Activated naive CD8-positive, alpha-beta T cell treated with anti-CD3 and anti-CD28 coated beads for 36 hours (primary cell): ENCODE data around the gene GDPD5. TPM values are rescaled to one million over a fixed set of nuclear protein-coding genes. Genes with fewer than 3 reads are reported as not detected.

Experiments
- DNase-seq: peaks from one replicate; pipeline ENCODE4 v3.0.0; 2021
- H3K27ac Mint-ChIP-seq: one replicate; pipeline ENCODE4 v1.8.0; 2022; ENCODE audit warnings: mild to moderate bottlenecking, moderate library complexity, mixed read lengths
- H3K27me3 Mint-ChIP-seq: one replicate; pipeline ENCODE4 v1.8.0; 2022; ENCODE audit warnings: mild to moderate bottlenecking, mixed read lengths
- H3K36me3 Mint-ChIP-seq: one replicate; pipeline ENCODE4 v1.8.0; 2021; ENCODE audit warnings: mild to moderate bottlenecking, mixed read lengths
- H3K4me1 Mint-ChIP-seq: one replicate; pipeline ENCODE4 v1.8.0; 2021; ENCODE audit warnings: mixed read lengths
- H3K4me3 Mint-ChIP-seq: one replicate; pipeline ENCODE4 v1.8.0; 2022; ENCODE audit warnings: mild to moderate bottlenecking, moderate library complexity, mixed read lengths
- H3K9me3 Mint-ChIP-seq: one replicate; pipeline ENCODE4 v1.8.0; 2022; ENCODE audit warnings: mixed read lengths
- total RNA-seq, 2 experiments: library from RNA; stranded (reverse); gene quantifications; one replicate each; pipeline ENCODE4 v1.2.3, GENCODE V29; 2021

The GDPD5 gene
- total RNA-seq, 2 experiments from 2014 or later, result 5.9 to 6.6 TPM

DNA sequence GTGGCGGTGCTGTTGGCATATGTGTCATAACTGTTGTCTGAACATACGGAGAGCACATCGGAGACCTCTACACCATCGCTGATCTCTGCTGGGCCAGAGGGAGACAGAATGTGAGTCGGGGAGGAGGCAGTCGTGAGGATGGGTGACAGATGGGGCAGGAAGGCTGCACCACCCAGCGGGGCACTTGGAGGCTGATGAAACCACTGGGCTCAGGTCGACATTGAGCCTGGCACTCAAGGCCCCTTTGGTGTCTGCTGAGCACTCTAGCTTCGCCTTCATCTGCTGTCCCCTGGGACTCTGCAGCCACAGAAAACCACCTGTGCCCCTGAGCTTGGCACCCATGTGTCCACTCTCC, 90.2 kb downstream of the GDPD5 start:
- no peak overlapping the region for H3K4me3 Mint-ChIP-seq
- peaks cover 5% of the 10 kb centered on the region for H3K4me1 Mint-ChIP-seq
- no peak overlapping the region for H3K27ac Mint-ChIP-seq
- no peak for DNase-seq
- peaks cover 34% of the 10 kb centered on the region for H3K27me3 Mint-ChIP-seq
- no peaks in the 10 kb centered on the region for H3K36me3 Mint-ChIP-seq
- no peaks in the 10 kb centered on the region for H3K9me3 Mint-ChIP-seq

DNA sequence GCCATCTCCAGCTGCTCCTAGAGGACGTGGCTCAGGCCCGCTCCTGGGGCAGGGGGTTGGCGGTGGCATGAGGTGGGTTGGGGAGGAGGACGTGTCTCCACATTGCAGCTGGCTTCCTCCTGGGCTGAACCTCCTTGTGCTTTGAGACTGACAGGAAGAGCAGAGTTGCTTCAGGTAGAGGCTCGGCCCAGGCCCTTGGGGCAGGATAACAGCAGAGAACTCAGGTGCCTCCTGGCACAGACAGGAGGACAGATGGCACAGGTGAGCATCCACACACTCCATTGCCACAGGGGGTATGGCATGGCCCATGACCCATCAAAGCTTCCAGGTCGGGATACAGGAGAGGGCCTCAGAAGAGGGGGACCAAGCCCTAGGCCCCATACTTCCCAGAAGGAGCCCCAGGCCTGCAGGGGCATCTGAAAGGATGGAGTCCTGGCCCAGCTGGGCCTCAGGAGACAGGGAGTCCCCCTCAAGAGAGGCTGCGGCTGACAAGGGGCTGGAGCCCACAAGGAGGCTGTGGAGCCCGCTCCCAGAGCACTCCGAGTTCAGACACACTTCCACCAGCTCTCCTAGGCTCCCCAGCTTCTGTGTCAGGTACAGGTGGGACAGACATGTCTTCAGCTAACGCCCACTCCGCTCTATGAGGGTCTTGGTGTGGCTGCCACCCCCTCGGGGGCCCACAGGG, 90.7 kb downstream of the GDPD5 start:
- no peak overlapping the region for H3K27ac Mint-ChIP-seq
- H3K4me1 Mint-ChIP-seq, result peaks cover 6% of the 10 kb centered on the region
- no peak for DNase-seq
- no peaks in the 10 kb centered on the region for H3K36me3 Mint-ChIP-seq
- peaks cover 36% of the 10 kb centered on the region for H3K27me3 Mint-ChIP-seq
- H3K9me3 Mint-ChIP-seq, result no peaks in the 10 kb centered on the region
- no peak overlapping the region for H3K4me3 Mint-ChIP-seq

DNA sequence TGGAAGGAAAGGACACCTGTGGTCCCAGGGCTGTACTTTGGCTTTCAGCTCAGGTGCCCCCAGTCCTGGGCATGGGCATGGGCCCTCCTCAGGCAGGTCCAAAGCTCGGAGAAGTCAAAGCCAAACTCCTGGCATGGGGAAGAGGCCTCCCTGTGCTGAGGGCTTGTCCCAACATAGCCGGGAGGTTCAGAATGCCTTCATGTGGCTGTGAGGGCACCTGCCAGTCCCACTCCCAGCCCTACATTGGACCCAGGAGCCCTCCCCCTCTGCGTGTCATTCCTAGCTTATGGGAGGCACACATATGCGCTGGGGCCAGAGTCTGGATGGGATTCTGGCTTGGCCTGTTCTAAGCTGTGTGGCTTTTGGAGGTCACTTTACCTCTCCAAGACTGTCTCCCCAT, 91.7 kb downstream of the GDPD5 start:
- DNase-seq, result no peak
- Mint-ChIP-seq H3K4me1 (peaks cover 9% of the 10 kb centered on the region), H3K27ac (no peak overlapping the region), H3K36me3 (peaks cover 4% of the 10 kb centered on the region), H3K4me3 (no peak overlapping the region), H3K9me3 (peaks cover 4% of the 10 kb centered on the region), H3K27me3 (peaks cover 41% of the 10 kb centered on the region)

DNA sequence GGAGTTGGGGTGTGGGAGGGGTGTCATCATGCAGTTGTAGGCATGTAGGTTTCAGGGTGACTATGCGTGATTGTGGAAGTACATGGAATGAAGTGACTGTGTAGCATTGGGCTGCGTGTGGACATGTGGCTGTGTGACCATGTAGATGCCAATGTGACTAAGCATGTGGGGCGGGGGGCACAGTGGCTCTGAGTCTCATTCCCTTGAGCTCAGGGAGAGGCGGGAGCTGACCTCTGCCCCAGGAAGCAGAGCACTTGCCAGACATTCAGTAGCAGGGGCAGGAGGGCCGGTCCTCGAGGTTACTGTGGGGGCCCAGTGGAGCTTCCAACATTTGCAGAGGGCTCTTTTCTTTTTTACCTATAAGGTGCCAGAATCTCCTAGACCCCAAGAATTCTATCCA, 92.3 kb downstream of the GDPD5 start:
- H3K36me3 Mint-ChIP-seq, result peaks cover 6% of the 10 kb centered on the region
- peaks cover 13% of the 10 kb centered on the region for H3K4me1 Mint-ChIP-seq
- H3K9me3 Mint-ChIP-seq, result peaks cover 6% of the 10 kb centered on the region
- peaks cover 47% of the 10 kb centered on the region for H3K27me3 Mint-ChIP-seq
- DNase-seq, result no peak
- H3K4me3 Mint-ChIP-seq, result no peak overlapping the region
- no peak overlapping the region for H3K27ac Mint-ChIP-seq

DNA sequence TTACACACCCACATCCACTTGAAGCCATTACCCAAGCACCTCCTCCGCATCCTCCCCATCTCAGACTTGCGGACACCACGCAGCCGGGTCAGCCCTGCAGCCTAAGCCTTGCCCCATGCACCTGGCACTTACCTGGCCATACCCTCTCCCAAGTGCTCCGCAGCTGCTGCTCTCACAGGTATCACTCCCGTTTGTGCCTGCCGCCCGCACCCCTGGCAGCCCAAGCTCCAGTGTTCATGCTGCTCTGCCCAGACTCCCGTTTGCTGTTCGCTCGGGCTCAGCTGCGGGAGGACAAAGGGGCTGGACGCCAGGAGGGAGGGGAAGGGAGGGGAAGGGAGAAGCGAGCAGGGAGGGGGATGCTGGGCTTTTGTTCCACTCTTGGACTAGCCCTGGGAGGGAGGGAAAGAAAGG, 92.8 kb downstream of the GDPD5 start, which contains the start of gene KLHL35:
TSS of gene KLHL35 (minus strand) at position 293 of the 411 bp plus-strand sequence. CDS start 2,574 bp downstream, outside the sequence.
- H3K9me3 Mint-ChIP-seq, result peaks cover 6% of the 10 kb centered on the region
- H3K4me3 Mint-ChIP-seq, result no peak within 1 kb of the TSS
- H3K36me3 Mint-ChIP-seq, result peaks cover 6% of the 10 kb centered on the region
- peaks cover 52% of the 10 kb centered on the region for H3K27me3 Mint-ChIP-seq
- no peak for DNase-seq
- H3K27ac Mint-ChIP-seq, result no peak within 1 kb of the TSS
- H3K4me1 Mint-ChIP-seq, result peaks cover 18% of the 10 kb centered on the region

DNA sequence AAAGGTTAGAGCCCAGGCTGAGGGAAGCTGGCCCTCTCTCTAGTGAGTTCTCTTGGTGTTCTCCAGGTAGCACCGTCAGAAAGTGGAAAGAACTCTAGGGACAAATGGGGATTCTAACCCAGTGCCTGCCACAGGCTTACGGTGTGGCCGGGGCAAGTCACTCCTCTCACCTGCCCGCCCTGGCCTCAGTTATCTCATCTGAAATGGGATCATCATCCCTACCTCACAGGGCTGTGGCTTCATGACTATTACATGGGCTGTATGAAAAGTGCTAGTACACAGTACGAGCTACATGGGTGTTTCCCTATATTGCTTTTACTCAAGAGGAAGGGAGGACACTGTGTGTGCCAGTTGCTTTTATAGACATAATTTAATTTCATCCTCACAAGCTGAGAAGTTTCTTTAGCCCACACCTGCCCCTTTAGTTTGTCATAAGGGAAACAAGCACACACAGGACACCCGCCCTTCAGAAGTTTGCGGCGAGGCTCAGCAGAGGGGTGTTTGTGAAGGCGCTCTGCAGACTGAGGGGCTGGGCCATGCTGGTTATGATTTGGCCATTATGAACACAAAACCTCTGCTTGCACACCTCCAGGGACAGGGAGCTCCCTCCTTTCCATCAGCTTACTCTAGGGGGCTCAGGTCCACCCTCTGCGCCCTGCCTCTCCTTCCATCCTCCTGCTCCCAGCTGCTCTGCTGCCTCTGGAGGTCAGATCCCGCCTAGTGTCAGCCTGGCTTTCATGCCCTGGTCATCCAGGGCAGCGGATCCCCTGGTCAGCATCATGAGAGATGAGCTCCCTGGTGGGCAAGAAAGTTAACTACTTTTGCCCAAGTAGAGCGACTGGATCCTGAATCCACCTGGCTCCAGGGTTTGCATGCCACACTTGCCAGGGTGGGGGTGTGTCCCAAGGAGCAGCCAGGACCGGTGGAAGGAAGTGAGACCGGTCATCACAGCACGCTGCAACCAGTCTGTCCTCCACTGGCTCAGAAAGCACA, 93.9 kb downstream of the GDPD5 start:
- H3K9me3 Mint-ChIP-seq, result peaks cover 6% of the 10 kb centered on the region
- peaks cover 59% of the 10 kb centered on the region for H3K27me3 Mint-ChIP-seq
- no peak overlapping the region for H3K27ac Mint-ChIP-seq
- no peak overlapping the region for H3K4me3 Mint-ChIP-seq
- no peak for DNase-seq
- H3K4me1 Mint-ChIP-seq, result peaks cover 19% of the 10 kb centered on the region
- H3K36me3 Mint-ChIP-seq, result peaks cover 6% of the 10 kb centered on the region

DNA sequence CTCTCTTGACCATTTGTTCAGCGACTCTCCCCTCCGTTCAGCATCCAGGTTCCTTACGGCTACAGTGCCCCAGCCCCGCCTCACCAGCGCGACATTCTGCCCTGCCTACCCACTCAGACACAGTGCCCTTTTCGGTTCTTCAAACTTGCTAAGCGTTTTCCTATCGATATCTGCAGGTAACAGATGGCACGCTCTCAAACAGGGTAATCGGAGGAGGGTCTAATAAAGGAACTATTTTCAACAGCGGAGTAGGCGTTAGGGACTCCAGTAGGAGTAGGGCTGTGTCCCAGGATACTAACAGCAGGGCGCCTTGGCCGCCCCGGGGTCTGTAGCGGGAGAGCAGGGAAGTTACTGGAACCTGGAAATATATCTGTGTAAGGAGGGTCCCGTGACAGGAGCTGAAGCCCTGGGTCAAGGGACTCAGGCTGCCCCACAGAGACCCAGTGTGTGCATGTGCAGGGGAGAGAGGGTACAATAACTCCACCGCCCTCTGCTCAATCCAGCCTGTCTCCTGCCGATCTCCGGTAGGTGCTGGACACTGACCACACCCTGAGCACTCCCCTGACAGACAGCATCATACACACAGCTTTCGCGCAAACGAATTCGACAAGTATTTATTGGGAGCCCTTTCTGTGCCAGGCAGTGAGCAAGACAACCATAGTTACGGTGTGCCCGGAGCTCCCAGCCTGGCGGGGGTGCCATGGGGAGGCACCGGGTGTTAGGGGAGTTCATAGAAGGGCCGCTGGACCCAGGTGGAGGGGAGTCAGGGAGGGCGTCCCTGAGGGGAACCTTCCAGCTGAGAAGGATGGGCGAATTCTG, 94.8 kb downstream of the GDPD5 start:
- Mint-ChIP-seq H3K36me3 (peaks cover 6% of the 10 kb centered on the region), H3K27ac (no peak overlapping the region), H3K27me3 (peaks cover 59% of the 10 kb centered on the region), H3K4me3 (peak overlapping the region; percentile 49), H3K4me1 (peaks cover 19% of the 10 kb centered on the region), H3K9me3 (peaks cover 6% of the 10 kb centered on the region)
- no peak for DNase-seq

DNA sequence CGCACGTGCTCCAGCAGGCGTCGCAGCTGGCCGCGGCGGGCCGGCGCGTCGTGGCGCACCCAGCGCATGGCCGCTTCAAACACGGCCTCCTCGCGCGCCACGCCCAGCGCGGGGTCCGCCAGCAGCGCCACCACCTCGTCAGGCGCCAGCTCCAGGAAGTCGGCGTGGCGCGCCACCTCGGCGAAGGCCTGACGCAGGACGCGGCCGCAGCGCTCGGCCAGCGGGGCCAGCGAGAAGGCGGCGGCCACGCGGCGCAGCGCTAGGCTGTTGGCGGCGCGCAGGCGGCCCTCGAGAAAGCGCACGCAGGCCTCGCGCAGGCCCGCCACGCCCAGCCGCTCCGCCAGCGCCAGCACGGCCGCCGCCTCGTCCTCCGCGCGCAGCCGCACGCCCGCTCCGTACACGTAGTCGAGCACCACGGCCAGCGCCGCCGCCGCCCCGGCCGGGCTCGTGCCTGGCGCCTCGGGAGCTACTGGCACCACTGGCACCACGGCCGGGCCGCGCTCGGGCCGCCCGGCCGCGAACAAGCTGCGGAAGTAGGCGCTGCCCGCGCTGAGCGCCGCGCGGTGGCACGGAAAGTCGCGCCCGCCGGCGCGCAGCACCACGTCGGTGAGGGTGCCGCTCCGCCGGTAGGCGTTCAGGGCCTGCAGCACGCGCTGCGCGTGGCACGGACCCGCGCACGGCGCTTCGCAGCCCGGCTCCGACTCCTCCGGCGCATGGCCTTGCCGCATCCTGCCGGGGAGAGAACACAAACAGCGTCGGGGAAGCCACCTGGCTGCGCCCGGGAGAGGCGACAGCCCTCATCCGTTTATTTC, 95.6 kb downstream of the GDPD5 start:
- Mint-ChIP-seq H3K27ac (no peak overlapping the region), H3K4me1 (peaks cover 19% of the 10 kb centered on the region), H3K27me3 (peaks cover 59% of the 10 kb centered on the region), H3K9me3 (peaks cover 6% of the 10 kb centered on the region), H3K4me3 (peak overlapping the region; percentile 49), H3K36me3 (peaks cover 6% of the 10 kb centered on the region)
- peak; percentile 73 for DNase-seq

DNA sequence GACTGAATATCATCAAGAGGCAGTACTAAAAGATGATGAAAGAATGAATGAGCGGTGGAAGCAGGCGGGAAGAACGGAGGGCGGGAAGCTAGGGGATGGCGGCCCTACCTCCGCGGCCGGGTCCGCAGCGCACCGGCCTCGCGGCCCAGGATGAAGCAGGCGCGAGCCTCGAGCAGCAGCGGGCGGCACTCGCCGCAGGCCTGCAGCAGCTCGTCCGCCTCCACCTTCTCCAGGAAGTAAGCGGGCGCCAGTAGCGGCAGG, 96.2 kb downstream of the GDPD5 start:
- peaks cover 19% of the 10 kb centered on the region for H3K4me1 Mint-ChIP-seq
- H3K4me3 Mint-ChIP-seq, result peak overlapping the region; percentile 38
- H3K9me3 Mint-ChIP-seq, result peaks cover 6% of the 10 kb centered on the region
- peaks cover 6% of the 10 kb centered on the region for H3K36me3 Mint-ChIP-seq
- no peak overlapping the region for H3K27ac Mint-ChIP-seq
- H3K27me3 Mint-ChIP-seq, result peaks cover 59% of the 10 kb centered on the region
- DNase-seq, result no peak

DNA sequence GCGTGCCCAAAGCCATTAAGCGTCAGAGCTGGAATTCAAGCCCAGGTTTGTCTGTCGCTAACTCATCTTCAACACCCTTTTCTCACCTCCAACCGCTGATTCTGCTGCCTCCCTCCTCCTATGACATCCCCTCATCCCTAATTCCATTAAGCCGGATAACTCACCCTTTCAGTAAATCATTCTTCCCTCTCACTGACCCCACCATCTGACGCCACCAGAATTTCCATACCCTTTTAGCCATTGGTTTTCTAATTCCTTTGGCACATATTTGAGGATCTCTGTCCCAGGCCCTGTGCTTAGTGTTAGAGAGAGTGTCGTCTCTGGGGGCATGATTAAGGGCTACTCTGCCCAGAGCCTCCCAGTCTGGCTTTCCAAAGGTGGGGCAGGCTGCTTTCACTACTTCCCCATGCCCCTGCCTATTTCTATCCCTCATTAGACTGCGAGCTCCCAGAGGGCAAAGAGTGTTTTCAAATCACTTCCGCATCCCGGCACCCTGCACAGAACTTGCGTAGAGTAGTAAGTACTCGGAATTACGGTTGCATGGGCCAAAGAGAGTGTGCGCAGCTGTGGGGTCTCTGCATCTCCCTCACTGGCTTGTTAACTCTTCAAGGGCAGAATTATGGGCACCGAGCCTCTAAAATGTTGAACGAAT, 96.6 kb downstream of the GDPD5 start:
- H3K4me1 Mint-ChIP-seq, result peaks cover 19% of the 10 kb centered on the region
- H3K27ac Mint-ChIP-seq, result no peak overlapping the region
- peaks cover 59% of the 10 kb centered on the region for H3K27me3 Mint-ChIP-seq
- no peak for DNase-seq
- peaks cover 6% of the 10 kb centered on the region for H3K36me3 Mint-ChIP-seq
- H3K4me3 Mint-ChIP-seq, result peak overlapping the region; percentile 38
- H3K9me3 Mint-ChIP-seq, result peaks cover 6% of the 10 kb centered on the region

DNA sequence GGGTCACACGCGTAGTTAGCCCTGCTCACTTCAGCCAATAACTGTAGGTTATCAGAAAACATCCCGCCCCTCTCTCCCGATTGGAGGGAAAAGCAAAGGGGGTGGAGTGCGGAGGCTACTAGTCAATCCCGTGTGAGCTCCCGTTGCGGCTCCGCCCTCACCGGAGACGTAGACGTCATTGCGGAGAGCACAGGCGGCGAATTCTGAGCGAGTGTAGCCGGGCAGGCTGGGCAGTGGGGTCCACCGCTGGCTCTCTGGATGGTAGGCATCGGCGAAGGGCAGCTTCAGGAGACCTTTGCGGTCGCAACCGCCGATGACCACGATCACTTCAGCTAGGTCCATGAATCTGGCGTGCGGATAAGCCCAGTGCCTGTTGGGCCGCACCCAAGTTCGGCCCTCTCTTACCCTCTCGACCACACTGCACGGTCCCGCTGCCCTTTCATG, 97.4 kb downstream of the GDPD5 start:
- H3K4me1 Mint-ChIP-seq, result peaks cover 19% of the 10 kb centered on the region
- peaks cover 6% of the 10 kb centered on the region for H3K36me3 Mint-ChIP-seq
- peak overlapping the region; percentile 61 for H3K4me3 Mint-ChIP-seq
- H3K27me3 Mint-ChIP-seq, result peaks cover 52% of the 10 kb centered on the region
- DNase-seq, result peak; percentile 79
- peaks cover 6% of the 10 kb centered on the region for H3K9me3 Mint-ChIP-seq
- no peak overlapping the region for H3K27ac Mint-ChIP-seq

DNA sequence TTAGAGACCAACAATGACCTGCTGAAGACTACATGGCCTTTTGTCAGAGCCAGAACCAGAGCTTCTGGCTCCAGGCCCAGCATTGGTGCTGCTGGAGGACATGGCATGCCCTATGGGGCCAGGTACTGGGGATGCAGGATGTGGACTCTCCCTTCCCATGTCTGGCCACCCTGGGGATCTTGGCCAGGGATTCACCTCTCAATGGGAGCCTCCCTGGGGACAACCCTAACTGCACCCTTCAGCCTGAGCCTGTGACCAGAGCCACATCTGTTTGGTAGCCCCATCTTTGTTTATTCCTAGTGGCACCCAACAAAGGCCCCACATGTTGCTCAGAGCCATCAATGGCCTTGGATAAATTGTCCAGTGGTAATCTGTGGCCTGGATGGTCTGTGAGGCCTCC, 98.6 kb downstream of the GDPD5 start:
- Mint-ChIP-seq H3K4me1 (peaks cover 16% of the 10 kb centered on the region), H3K4me3 (no peak overlapping the region), H3K27ac (no peak overlapping the region), H3K36me3 (peaks cover 6% of the 10 kb centered on the region), H3K9me3 (peaks cover 6% of the 10 kb centered on the region), H3K27me3 (peaks cover 41% of the 10 kb centered on the region)
- DNase-seq, result no peak

DNA sequence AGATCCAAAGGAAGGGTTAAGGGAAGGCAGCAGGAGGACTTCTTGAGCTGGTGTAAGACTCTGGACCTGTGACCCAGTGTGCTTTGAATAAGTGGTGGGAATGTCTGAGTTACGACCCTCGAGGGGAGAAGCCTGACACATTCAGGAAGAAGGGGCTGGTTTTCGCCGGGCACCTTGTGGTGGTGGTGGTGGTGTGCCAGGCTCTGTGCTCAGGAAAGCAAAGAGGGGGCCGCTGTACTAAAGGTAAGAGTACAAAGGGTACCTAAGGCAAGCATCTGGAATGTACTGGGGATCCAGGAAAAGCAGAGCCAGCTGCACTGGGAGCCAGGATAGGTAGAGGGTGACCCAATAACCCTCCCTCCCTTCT, 99.0 kb downstream of the GDPD5 start:
- H3K27ac Mint-ChIP-seq, result no peak overlapping the region
- peaks cover 16% of the 10 kb centered on the region for H3K4me1 Mint-ChIP-seq
- DNase-seq, result no peak
- no peak overlapping the region for H3K4me3 Mint-ChIP-seq
- peaks cover 36% of the 10 kb centered on the region for H3K27me3 Mint-ChIP-seq
- peaks cover 6% of the 10 kb centered on the region for H3K36me3 Mint-ChIP-seq
- H3K9me3 Mint-ChIP-seq, result peaks cover 6% of the 10 kb centered on the region

DNA sequence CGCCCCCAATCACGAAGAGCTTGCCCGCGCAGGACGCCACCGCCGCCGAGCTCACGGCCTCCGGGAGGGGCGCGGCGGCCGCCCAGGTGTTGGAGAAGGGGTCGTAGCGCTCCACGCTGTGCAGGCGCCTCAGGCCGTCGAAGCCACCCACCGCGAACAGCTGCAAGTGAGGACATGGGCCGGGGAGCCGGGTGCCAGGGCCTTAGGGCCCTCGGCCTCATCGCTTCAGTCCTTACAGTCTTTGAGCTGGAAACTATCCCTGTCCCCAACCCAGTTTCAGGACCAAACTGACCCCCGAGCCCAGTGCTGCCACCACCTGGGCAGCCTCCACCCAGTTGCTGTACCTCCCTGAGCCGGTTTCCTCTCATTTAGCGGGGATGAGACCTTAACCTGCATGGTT, 100.3 kb downstream of the GDPD5 start:
- Mint-ChIP-seq H3K9me3 (peaks cover 6% of the 10 kb centered on the region), H3K36me3 (peaks cover 6% of the 10 kb centered on the region), H3K27ac (no peak overlapping the region), H3K27me3 (peaks cover 23% of the 10 kb centered on the region), H3K4me3 (no peak overlapping the region), H3K4me1 (peaks cover 13% of the 10 kb centered on the region)
- DNase-seq, result no peak
